CD4-positive, alpha-beta T cell treated with Interleukin-4 for 1 hour (primary cell): ENCODE results near the gene C1orf216.
"Not testable (repeated sequence)": the region's sequence is repeated elsewhere in the genome, so short reads cannot be mapped to it uniquely, and the experiment has no call there.

Experiments used
- DNase-seq, 2 donors: peaks; one replicate each; pipeline ENCODE4 v3.0.0-alpha.2; 2020 to 2022

The C1orf216 gene

GRCh38 chr1:35706846-35707600 is 11.7 kb downstream of the C1orf216 start:
- DNase-seq, result peak in 1 of 2 donors; percentile 32

- no peak for DNase-seq
Observed at GRCh38 chr1:35702508-35702907, 16.2 kb downstream of the C1orf216 start.

GRCh38 chr1:35699152-35699551 is 19.5 kb downstream of the C1orf216 start:
- not testable (repeated sequence) for DNase-seq

- DNase-seq, result no peak
Observed at GRCh38 chr1:35692317-35692716, 26.4 kb downstream of the C1orf216 start.

GRCh38 chr1:35691571-35692220 is 27.0 kb downstream of the C1orf216 start:
- no peak for DNase-seq

- DNase-seq, result no peak
Observed at GRCh38 chr1:35691080-35691479, 27.6 kb downstream of the C1orf216 start.

- DNase-seq, result not testable (repeated sequence)
Observed at GRCh38 chr1:35690103-35690502, 28.6 kb downstream of the C1orf216 start.

GRCh38 chr1:35688161-35688560 is 30.5 kb downstream of the C1orf216 start:
- no peak for DNase-seq

- no peak for DNase-seq
Observed at GRCh38 chr1:35683012-35683411, 35.7 kb downstream of the C1orf216 start.

- no peak for DNase-seq
Observed at GRCh38 chr1:35680271-35680670, 38.4 kb downstream of the C1orf216 start.

GRCh38 chr1:35675773-35676172 is 42.9 kb downstream of the C1orf216 start:
- no peak for DNase-seq

GRCh38 chr1:35674111-35674510 is 44.6 kb downstream of the C1orf216 start:
- DNase-seq, result no peak

GRCh38 chr1:35672116-35672515 is 46.6 kb downstream of the C1orf216 start:
- no peak for DNase-seq

GRCh38 chr1:35668506-35668905 is 50.2 kb downstream of the C1orf216 start:
- DNase-seq, result no peak

GRCh38 chr1:35666916-35667315 is 51.8 kb downstream of the C1orf216 start:
- DNase-seq, result no peak

GRCh38 chr1:35666216-35666615 is 52.5 kb downstream of the C1orf216 start:
- no peak for DNase-seq
